LNCAP (cell line): Measurements from ENCODE around the gene SYNPO.

ENCODE experiments used
- TF ChIP-seq, protein P1 (sequence below): fragments of 450-650 bp; IDR thresholded peaks from 2 replicates; pipeline ENCODE4 v1.5.1; 2017; ENCODE audit warnings: mild to moderate bottlenecking

Gene SYNPO

DNA sequence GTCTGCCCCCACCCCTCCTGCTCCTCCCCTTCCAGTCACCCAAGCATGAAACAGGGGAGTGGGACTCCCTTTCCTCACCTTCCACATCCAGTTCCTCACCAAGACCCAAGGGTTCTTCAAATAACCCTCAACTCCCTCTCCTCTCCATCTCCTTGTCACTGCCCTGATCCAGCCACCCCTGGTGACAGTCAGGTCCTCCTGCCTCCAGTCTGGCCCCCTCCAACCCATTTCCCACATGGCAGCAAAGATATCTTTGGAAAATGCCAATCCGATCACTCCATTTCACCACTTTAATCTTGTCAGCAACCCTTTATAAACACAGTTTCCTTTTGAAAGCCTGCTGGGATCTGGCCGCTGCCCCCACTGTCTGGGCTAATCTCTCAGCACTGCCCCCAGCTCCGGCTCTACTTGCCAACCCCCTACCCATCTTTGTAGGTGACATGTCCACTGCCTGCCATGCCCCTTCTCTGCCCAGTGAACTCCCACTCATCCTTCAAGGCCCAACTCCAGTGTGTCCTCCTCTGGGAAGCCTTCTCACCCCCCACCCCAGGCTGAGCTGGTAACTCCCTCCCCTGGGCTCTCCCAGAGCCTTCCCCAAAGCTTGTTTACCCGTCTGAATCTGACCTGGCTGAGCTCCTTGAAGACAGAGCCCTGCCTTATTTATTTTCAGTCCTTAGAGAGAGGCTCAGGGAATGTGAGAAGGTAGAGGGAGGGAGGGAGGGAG lies 19.8 kb downstream of the SYNPO start:
- TF ChIP-seq, protein P1, sequence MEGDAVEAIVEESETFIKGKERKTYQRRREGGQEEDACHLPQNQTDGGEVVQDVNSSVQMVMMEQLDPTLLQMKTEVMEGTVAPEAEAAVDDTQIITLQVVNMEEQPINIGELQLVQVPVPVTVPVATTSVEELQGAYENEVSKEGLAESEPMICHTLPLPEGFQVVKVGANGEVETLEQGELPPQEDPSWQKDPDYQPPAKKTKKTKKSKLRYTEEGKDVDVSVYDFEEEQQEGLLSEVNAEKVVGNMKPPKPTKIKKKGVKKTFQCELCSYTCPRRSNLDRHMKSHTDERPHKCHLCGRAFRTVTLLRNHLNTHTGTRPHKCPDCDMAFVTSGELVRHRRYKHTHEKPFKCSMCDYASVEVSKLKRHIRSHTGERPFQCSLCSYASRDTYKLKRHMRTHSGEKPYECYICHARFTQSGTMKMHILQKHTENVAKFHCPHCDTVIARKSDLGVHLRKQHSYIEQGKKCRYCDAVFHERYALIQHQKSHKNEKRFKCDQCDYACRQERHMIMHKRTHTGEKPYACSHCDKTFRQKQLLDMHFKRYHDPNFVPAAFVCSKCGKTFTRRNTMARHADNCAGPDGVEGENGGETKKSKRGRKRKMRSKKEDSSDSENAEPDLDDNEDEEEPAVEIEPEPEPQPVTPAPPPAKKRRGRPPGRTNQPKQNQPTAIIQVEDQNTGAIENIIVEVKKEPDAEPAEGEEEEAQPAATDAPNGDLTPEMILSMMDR, result no peak

DNA sequence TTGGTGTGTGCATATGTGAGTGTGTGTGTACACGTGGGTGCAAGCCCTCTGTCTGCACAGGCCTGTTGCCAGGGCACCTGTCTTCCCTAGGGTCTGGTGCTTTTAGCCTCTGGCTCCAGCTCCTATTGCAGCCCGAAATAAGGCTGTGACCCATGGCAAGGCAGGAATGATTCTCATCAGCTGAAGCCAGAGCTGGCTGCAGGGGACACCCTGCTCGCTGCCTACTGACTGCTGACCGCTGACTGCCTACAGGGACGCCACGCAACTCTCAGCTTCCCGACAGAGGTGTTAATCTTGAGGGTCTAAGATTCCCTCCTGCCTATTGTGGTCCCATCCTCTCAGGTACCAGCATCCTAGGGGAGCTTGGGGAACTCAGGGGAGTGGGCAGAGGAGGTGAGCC lies 20.6 kb downstream of the SYNPO start, which contains the start of gene MYOZ3:
TSS of gene MYOZ3 (plus strand) at position 166 of the 400 bp plus-strand sequence. CDS start 1,691 bp downstream, outside the sequence.
- TF ChIP-seq, protein P1, result no peak

DNA sequence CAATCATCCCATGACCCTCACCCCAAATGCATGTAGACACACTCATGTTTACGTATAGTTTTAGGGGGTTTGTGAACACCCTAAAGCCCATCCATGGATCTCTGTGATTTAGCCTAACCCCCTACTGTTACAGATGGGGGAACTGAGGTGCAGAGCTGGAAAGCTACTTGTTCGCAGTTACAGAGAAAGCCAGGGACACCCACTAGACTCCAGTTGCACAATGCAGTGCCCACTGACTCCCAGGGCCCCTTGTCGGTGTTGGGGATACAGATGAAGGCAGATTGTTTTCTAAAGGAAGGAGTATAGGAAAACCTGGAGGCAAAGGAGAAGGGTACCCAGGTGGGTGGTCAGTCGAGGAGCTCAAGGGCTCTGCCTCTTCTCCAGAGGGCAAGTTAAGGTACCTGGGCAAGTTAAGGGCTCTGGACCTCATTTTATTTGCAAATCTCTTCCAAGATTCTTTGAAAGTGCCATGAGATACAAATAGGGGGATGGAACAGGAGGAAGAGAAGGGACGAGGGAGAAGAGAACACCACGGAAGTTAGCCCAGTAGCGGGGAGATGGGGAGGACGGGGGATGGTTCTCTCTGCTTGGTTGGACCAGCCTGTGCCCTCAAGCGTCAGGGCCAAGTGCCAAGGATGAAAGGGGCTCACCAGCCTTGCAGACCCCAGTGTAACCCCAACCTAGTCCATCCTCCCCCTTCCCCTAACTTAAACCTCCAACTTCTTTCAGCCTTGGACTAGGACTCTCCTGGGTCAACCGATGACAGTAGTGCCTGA lies 21.5 kb downstream of the SYNPO start:
- TF ChIP-seq, protein P1, result no peak

DNA sequence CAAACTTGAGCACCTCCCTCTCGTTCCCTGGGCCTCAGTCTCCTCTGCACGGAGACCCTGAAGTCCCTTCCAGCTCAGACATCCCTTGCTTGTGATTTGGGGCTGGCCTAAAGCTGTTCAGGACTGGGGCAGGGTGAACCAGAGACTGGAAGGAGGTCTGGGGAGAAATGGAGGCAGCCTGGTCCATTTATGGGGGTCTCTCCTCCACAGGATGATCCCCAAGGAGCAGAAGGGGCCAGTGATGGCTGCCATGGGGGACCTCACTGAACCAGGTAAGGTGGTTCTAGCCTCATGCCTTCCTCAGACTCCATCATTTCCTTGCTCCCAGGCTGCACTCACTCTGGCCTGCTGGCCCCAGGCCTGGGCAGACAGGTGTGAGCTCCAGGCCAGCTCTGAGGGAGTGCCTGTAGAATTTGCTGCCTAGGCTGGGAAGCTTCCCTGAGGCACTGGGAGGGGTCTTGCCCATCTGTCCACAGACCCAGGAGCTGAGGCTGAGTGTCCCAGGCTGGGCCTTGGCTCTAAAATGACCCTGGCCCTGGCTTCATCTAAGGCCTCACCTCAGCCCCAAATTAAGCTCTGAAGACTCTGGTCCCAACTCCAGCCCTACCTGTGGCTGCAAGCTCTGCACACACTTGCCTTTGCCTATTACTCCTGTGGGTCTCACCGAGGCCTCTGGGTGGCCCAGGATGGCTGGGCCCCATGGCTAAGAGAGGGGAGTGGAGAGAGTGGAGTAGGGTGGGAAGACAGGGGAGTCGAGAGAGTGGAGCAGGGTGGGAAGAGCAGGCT lies 22.5 kb downstream of the SYNPO start:
- TF ChIP-seq, protein P1, result no peak

DNA sequence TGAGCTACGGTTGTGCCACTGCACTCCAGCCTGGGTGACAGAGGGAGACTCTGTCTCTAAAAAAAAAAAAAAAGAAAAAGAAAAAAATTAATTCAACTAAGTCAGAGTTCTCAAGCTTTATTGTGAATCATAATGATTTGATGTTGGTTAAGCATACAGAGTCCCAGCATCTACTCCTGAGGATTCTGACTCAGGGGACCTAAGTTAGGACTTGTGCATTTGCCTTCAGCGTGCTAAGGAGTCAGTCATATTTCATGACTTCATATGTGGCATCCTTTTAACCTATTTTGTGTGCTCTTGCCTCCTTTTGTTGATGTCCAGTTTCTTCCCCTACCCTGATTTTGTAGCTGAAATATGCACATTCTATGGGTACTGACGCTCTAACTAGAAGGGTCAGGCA lies 23.5 kb downstream of the SYNPO start:
- TF ChIP-seq, protein P1, result no peak

DNA sequence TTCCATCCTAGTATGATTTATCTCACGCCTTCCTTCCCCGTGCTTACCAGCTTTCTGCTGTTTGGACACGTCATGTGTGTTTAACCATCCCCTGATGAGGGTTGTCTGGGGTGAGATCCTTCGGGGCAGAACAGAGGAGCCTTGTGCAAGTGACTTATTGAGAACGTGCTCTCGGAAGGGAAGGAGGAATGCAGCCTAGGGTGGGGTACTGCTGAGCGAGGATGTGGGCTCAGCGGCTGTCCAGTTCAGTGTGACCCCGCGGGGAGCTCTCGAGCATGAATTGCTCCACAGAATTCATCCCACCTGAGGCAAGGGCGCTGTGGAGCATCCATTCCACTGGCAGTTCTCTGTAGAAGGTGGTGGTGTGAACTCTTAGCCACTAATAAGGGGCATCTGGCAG lies 24.6 kb downstream of the SYNPO start:
- TF ChIP-seq, protein P1, result no peak

DNA sequence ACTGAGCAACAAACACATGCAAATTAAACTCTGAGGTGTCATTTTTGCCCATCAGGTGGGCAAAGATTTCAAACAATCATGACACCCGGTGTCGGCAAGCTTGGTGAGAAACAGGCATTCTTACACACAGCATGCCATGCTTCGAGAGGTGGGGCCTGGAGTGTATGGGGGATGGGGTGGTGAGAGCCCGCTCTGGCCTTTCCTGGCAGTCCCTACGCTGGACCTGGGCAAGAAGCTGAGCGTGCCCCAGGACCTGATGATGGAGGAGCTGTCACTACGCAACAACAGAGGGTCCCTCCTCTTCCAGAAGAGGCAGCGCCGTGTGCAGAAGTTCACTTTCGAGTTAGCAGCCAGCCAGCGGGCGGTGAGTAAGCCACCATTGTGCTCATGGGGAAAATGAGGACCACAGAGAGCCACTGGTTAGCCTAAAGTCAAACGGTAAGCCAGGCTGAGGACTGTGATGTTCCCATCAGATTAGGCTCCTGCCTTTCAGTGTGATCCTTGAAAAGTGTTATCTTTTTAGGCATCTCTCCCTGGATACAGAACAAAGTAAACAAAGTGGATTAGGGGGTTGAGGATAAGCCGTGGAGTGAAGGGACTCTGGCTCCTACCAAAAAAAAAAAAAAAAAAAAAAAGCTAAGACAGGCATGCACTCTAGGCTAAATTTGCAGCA lies 30.0 kb downstream of the SYNPO start:
- TF ChIP-seq, protein P1, result no peak
